Right lobe of liver (tissue), 4 donors: ENCODE results near the gene TEX261.

ENCODE experiments used
- CTCF ChIP-seq, 4 donors: fragments of 200-600 bp in 3 of 4; fragments of 450-650 bp in 1 of 4; IDR thresholded peaks; one replicate each; pipeline versions ENCODE4 v1.5.1 to v1.8.0; 2016 to 2022; ENCODE audit warnings: antibody characterized with exemption in 4 of 4, mild to moderate bottlenecking in 2 of 4
- POLR2A ChIP-seq: fragments of 450-650 bp; IDR thresholded peaks from one replicate; pipeline ENCODE4 v1.6.1; 2017; ENCODE audit warnings: antibody characterized with exemption, mild to moderate bottlenecking
- donor health status: DM: no; HTN: no; CAD: no.
- donor health status: DM: no; HTN: no; CAD: no.
- donor health status: DM: no; HTN: yes; CAD: no.

GRCh38 chr2:71003396-71003795 lies 8.7 kb upstream of the TEX261 start:
- TF ChIP-seq POLR2A (no peak), CTCF (IDR thresholded peaks at IDR 0.05) (no peak)
